ENCODE data around the gene GRIK4. TPM values are rescaled to one million over a fixed set of nuclear protein-coding genes. Genes with fewer than 3 reads are reported as not detected.

GRIK4 gene
- total RNA-seq, 1 donor from 2014 or later = 0.06 TPM

- TF ChIP-seq CTCF (conservative IDR thresholded peaks at IDR 0.05; ENCODE audit: low read depth, low read length) = no peak
- DNase-seq (ENCODE audit: low read depth) = no peak
- no peak overlapping the region for H3K4me3 ChIP-seq (ENCODE audit: low read depth, low read length)
These were observed 7.9 kb downstream of the GRIK4 start for GRCh38 chr11:120519474-120519873.

GRCh38 chr11:120520091-120520822 is 8.7 kb downstream of the GRIK4 start:
- H3K4me3 ChIP-seq (ENCODE audit: low read depth, low read length) = no peak overlapping the region
- no peak for DNase-seq (ENCODE audit: low read depth)
- no peak for TF ChIP-seq CTCF (conservative IDR thresholded peaks at IDR 0.05; ENCODE audit: low read depth, low read length)

- H3K4me3 ChIP-seq (ENCODE audit: low read depth, low read length) = no peak overlapping the region
- no peak for DNase-seq (ENCODE audit: low read depth)
These were observed 9.6 kb downstream of the GRIK4 start for GRCh38 chr11:120521176-120521575.

GRCh38 chr11:120522021-120522420 is 10.5 kb downstream of the GRIK4 start:
- H3K4me3 ChIP-seq (ENCODE audit: low read depth, low read length) = no peak overlapping the region
- no peak for TF ChIP-seq CTCF (conservative IDR thresholded peaks at IDR 0.05; ENCODE audit: low read depth, low read length)
- no peak for DNase-seq (ENCODE audit: low read depth)

More at GRCh38 chr11:120521176-120521575, 9.6 kb downstream of the GRIK4 start:
- TF ChIP-seq CTCF (conservative IDR thresholded peaks at IDR 0.05; ENCODE audit: low read depth, low read length) = no peak

GRCh38 chr11:120522736-120523135 is 11.2 kb downstream of the GRIK4 start:
- no peak for DNase-seq (ENCODE audit: low read depth)
- no peak for TF ChIP-seq CTCF (conservative IDR thresholded peaks at IDR 0.05; ENCODE audit: low read depth, low read length)
- H3K4me3 ChIP-seq (ENCODE audit: low read depth, low read length) = no peak overlapping the region

GRCh38 chr11:120523196-120523595 is 11.6 kb downstream of the GRIK4 start:
- no peak for DNase-seq (ENCODE audit: low read depth)
- H3K4me3 ChIP-seq (ENCODE audit: low read depth, low read length) = no peak overlapping the region
- TF ChIP-seq CTCF (conservative IDR thresholded peaks at IDR 0.05; ENCODE audit: low read depth, low read length) = no peak

GRCh38 chr11:120524536-120525085 is 13.1 kb downstream of the GRIK4 start:
- no peak for DNase-seq (ENCODE audit: low read depth)
- no peak overlapping the region for H3K4me3 ChIP-seq (ENCODE audit: low read depth, low read length)
- no peak for TF ChIP-seq CTCF (conservative IDR thresholded peaks at IDR 0.05; ENCODE audit: low read depth, low read length)
